MCF 10A (cell line): ENCODE results near the gene KRT72. TPM values are rescaled to one million over a fixed set of nuclear protein-coding genes. Genes with fewer than 3 reads are reported as not detected.

Source experiments
- BruUV-seq: library from RNA; stranded (reverse); fragments of 400-500 nt; replicated peaks from 2 replicates; lab custom pipeline; 2021; lab: Mats Ljungman, UMichigan
- CTCF ChIA-PET: fragments of 300-600 bp; sonication (Branson Sonifier 250); formaldehyde crosslinking; extraction: SDS; loops from one replicate; lab custom pipeline; 2021; ENCODE audit warnings: antibody characterized with exemption, inconsistent platforms; lab: Yijun Ruan, JAX
- POLR2A ChIA-PET: fragments of 300-600, 350-650 bp; sonication (Branson Sonifier 250); formaldehyde crosslinking; extraction: SDS; loops from one replicate; lab custom pipeline; 2020; ENCODE audit warnings: antibody characterized with exemption, inconsistent platforms; lab: Yijun Ruan, JAX
- DNase-seq: peaks from one replicate; pipeline ENCODE4 v3.0.0-alpha.2; 2018; ENCODE audit not compliant: unreplicated experiment
- H3K27ac Mint-ChIP-seq: one replicate; pipeline ENCODE4 v1.8.0; 2022; ENCODE audit warnings: mild to moderate bottlenecking, low read depth, mixed read lengths; ENCODE audit not compliant: unreplicated experiment
- H3K27me3 Mint-ChIP-seq: one replicate; pipeline ENCODE4 v1.8.0; 2022; ENCODE audit warnings: mixed read lengths; ENCODE audit not compliant: insufficient read depth, unreplicated experiment
- H3K36me3 Mint-ChIP-seq: one replicate; pipeline ENCODE4 v1.8.0; 2022; ENCODE audit warnings: mild to moderate bottlenecking, moderate library complexity, mixed read lengths; ENCODE audit not compliant: insufficient read depth, unreplicated experiment
- H3K4me1 Mint-ChIP-seq: one replicate; pipeline ENCODE4 v1.8.0; 2022; ENCODE audit warnings: mixed read lengths; ENCODE audit not compliant: insufficient read depth, unreplicated experiment
- H3K4me3 Mint-ChIP-seq: one replicate; pipeline ENCODE4 v1.8.0; 2022; ENCODE audit warnings: mild to moderate bottlenecking, moderate library complexity, mixed read lengths; ENCODE audit not compliant: unreplicated experiment
- H3K9me3 Mint-ChIP-seq: one replicate; pipeline ENCODE4 v1.8.0; 2022; ENCODE audit warnings: mixed read lengths; ENCODE audit not compliant: unreplicated experiment
- intact Hi-C: fragments of 100-400 bp; cut with micrococcal nuclease; formaldehyde crosslinking; loops from 2 replicates; pipeline ENCODE4 v1.14.1; 2022
- total RNA-seq: library from RNA; stranded (reverse); gene quantifications from 2 replicates; pipeline ENCODE4 v1.2.3, GENCODE V29; 2022
- TF ChIP-seq, protein P1 (sequence below): fragments of 200-600 bp; IDR thresholded peaks from one replicate; pipeline ENCODE4 v1.8.0; 2022; ENCODE audit warnings: antibody characterized with exemption, mild to moderate bottlenecking; ENCODE audit not compliant: unreplicated experiment

KRT72 gene
- total RNA-seq, 1 experiment from 2014 or later = not detected

DNA sequence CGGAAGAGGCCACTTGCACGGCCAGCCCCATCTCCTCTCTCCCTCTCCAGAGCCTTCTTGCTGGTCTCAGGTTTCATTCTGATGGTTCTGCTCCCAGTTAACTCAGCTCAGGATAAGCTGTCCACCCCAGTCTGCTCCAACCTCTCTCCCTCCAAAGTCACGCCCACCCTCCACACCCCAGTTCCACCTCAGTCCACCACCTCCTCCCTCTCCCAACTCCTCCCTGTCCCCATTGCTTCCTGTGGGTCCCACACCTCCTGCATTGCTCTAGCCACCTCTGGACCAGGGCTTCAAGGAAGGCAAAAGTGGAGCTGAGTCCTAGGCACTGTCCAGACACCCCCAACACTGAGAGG lies 61.5 kb downstream of the KRT72 start:
- DNase-seq = no peak
- no peaks in the 10 kb centered on the region for H3K36me3 Mint-ChIP-seq
- H3K4me3 Mint-ChIP-seq = no peak overlapping the region
- H3K4me1 Mint-ChIP-seq = peaks cover 19% of the 10 kb centered on the region
- H3K9me3 Mint-ChIP-seq = no peaks in the 10 kb centered on the region
- no peaks in the 10 kb centered on the region for H3K27me3 Mint-ChIP-seq
- CTCF ChIA-PET = interaction anchor here (0.5 to 1.7 kb wide), 3 partner anchors 15 to 116 kb away, joined by 3 to 4 read pairs (median 3); no protein-coding TSS in a partner anchor
- TF ChIP-seq, protein P1, sequence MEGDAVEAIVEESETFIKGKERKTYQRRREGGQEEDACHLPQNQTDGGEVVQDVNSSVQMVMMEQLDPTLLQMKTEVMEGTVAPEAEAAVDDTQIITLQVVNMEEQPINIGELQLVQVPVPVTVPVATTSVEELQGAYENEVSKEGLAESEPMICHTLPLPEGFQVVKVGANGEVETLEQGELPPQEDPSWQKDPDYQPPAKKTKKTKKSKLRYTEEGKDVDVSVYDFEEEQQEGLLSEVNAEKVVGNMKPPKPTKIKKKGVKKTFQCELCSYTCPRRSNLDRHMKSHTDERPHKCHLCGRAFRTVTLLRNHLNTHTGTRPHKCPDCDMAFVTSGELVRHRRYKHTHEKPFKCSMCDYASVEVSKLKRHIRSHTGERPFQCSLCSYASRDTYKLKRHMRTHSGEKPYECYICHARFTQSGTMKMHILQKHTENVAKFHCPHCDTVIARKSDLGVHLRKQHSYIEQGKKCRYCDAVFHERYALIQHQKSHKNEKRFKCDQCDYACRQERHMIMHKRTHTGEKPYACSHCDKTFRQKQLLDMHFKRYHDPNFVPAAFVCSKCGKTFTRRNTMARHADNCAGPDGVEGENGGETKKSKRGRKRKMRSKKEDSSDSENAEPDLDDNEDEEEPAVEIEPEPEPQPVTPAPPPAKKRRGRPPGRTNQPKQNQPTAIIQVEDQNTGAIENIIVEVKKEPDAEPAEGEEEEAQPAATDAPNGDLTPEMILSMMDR = no peak
- BruUV-seq = no TSS peak
- POLR2A ChIA-PET = interaction anchor here (1.2 kb wide), 1 partner anchor 19 kb away, joined by 3 read pairs; no protein-coding TSS in a partner anchor
- H3K27ac Mint-ChIP-seq = no peak overlapping the region
- intact Hi-C loops = no loop called here

DNA sequence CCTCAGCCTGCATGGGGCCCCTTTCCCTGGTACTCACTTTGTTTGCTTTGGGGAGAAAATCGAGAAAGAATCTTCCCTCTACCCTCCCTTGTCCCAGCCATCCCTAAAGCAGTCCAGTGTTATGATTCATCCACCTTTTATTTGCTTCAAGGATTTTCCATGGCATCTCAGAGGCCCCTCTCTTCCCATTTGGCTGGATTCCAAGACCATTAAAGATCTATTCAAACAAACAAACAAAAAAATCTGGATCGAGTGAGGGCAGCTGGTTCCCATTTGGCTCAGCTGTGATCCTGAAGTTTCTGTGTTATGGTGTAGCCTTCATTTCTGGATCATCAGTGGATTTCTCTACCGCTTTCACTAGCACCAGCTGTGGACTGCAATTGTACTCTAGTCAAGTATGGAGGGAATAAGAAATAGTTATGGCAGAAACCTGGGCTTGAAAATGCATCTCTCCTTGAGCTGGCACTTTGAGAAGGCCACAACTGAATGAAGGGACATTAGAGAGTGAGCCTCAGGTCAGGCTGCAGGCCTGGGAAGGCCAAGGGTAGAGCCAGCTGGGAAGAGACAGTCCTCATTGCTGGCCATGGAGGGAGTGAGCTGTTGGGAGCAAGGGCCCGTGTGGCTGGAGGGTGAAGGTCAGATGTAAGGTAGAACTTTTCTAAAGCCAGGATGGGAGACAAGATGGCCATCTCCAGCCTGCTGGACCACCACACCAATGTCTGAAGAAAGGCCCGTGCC lies 62.0 kb downstream of the KRT72 start:
- no peaks in the 10 kb centered on the region for H3K9me3 Mint-ChIP-seq
- H3K4me3 Mint-ChIP-seq = no peak overlapping the region
- no peak overlapping the region for H3K27ac Mint-ChIP-seq
- no peaks in the 10 kb centered on the region for H3K36me3 Mint-ChIP-seq
- POLR2A ChIA-PET = interaction anchor here (1.2 kb wide), 1 partner anchor 18 kb away, joined by 3 read pairs; no protein-coding TSS in a partner anchor
- no peaks in the 10 kb centered on the region for H3K27me3 Mint-ChIP-seq
- no TSS peak for BruUV-seq
- H3K4me1 Mint-ChIP-seq = peaks cover 19% of the 10 kb centered on the region
- DNase-seq = peak; percentile 78
- TF ChIP-seq, protein P1 = no peak
- CTCF ChIA-PET = interaction anchor here (0.5 to 1.7 kb wide), 5 partner anchors 14 to 346 kb away, joined by 3 to 5 read pairs (median 3); no protein-coding TSS in a partner anchor
- intact Hi-C loops = no loop called here

DNA sequence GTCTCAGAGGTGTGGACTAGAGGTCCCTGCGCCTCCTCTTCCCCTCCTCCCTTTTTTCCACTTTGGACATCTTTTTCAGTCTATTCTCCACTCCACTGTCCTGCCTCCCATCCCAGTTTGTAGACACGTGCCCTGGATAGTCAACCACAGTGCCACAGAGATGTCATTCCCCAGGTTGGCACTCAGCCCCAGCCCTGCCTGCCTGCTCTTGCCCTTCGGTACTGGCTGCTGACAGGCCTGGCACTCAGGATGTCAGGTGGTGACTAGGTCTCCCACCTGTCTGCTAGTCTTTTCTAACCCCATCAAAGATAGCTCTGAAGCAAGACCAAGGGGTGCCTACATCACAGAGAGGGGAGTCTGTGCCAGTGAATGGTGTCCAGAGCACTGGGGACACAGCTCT lies 64.2 kb downstream of the KRT72 start:
- Mint-ChIP-seq H3K27ac (no peak overlapping the region), H3K9me3 (no peaks in the 10 kb centered on the region), H3K27me3 (no peaks in the 10 kb centered on the region), H3K4me3 (no peak overlapping the region), H3K4me1 (peaks cover 19% of the 10 kb centered on the region), H3K36me3 (no peaks in the 10 kb centered on the region)
- CTCF ChIA-PET = interaction anchor here (0.7 to 0.8 kb wide), 3 partner anchors 15 to 342 kb away, joined by 3 read pairs; no protein-coding TSS in a partner anchor
- TF ChIP-seq, protein P1 = no peak
- DNase-seq = no peak
- POLR2A ChIA-PET = no interaction called here
- intact Hi-C loops = no loop called here
- no TSS peak for BruUV-seq

Other genes starting within 250 kb of the KRT72 start
- 0.23 TPM in 1 of 2 replicates, not detected in the other for gene KRT85, start 234.0 kb downstream of the KRT72 start, total RNA-seq
- gene KRT84, start 215.8 kb downstream of the KRT72 start, total RNA-seq = not detected in 2 replicates
- not detected in 2 replicates for gene KRT82, start 195.1 kb downstream of the KRT72 start, total RNA-seq
- gene KRT75, start 167.1 kb downstream of the KRT72 start, total RNA-seq = not detected in 2 replicates
- gene KRT6B, start 149.3 kb downstream of the KRT72 start, total RNA-seq = 2.3 and 3.3 TPM in 2 replicates
- 0.19 and 0.44 TPM in 2 replicates for gene KRT6C, start 127.7 kb downstream of the KRT72 start, total RNA-seq
- gene KRT6A, start 108.2 kb downstream of the KRT72 start, total RNA-seq = 1,403 and 1,688 TPM in 2 replicates
- gene KRT5, start 81.1 kb downstream of the KRT72 start, total RNA-seq = 1,273 and 3,552 TPM in 2 replicates
- not detected in 2 replicates for gene KRT71, start 48.3 kb downstream of the KRT72 start, total RNA-seq
- not detected in 2 replicates for gene KRT74, start 27.6 kb downstream of the KRT72 start, total RNA-seq
- not detected in 2 replicates for gene KRT73, start 17.1 kb upstream of the KRT72 start, total RNA-seq
- gene KRT2, start 50.7 kb upstream of the KRT72 start, total RNA-seq = not detected in 2 replicates
- not detected in 2 replicates for gene KRT1, start 78.9 kb upstream of the KRT72 start, total RNA-seq
- not detected in 2 replicates for gene KRT77, start 102.1 kb upstream of the KRT72 start, total RNA-seq
- gene KRT76, start 175.9 kb upstream of the KRT72 start, total RNA-seq = not detected in 2 replicates
- gene KRT3, start 194.7 kb upstream of the KRT72 start, total RNA-seq = not detected in 2 replicates
- gene KRT4, start 212.7 kb upstream of the KRT72 start, total RNA-seq = not detected in 2 replicates
- gene KRT79, start 232.8 kb upstream of the KRT72 start, total RNA-seq = not detected in 2 replicates
- not detected in 2 replicates for gene KRT78, start 247.5 kb upstream of the KRT72 start, total RNA-seq